ENCODE data around the gene CECR2.

DNA sequence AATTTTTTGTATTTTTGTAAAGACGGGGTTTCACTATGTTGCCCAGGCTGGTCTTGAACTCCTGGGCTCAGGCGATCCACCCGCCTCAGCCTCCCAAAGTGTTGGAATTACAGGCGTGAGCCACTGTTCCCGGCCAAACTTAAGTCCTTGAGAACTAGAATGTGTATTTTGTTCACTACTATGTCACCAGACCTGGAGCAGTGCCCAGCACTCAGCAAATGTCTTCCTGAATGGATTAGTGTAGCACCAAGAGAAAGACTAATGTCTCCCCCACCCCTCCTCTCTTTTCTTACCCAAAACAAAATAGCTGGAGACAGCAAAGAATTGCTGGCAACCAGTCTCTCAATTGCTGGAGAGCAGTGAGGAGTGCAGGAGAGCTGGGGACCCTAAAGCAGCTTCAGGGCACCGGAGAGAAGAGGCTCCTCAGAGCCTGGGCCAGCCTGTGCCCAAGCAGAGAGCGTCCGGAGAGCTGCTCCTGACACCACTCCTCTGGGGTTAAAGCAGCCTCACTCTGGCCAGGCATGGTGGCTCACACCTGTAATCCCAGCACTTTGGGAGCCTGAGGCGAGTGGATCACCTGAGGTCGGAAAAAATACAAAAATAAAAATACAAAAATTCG, 209.0 kb downstream of the CECR2 start:
- no peak for TF ChIP-seq POLR2AphosphoS5 (IDR thresholded peaks at IDR 0.05; ENCODE audit: borderline replicate concordance, low read depth, low read length)
- TF ChIP-seq EZH2 (IDR thresholded peaks at IDR 0.05) = no peak

Data from SK-N-MC (cell line).